GM12874 (cell line): ENCODE measurements around the gene ARID1B.

Experiments
- CTCF ChIP-seq: IDR thresholded peaks from 2 replicates; pipeline ENCODE4 v1.5.1; 2011; ENCODE audit warnings: low read depth, mild to moderate bottlenecking, control low read depth, low read length, moderate library complexity; ENCODE audit not compliant: insufficient read depth

Gene ARID1B

GRCh38 chr6:157058574-157058973, 281.4 kb downstream of the ARID1B start:
- no peak for TF ChIP-seq CTCF

- no peak for TF ChIP-seq CTCF
Observed at GRCh38 chr6:157059781-157060180, 282.6 kb downstream of the ARID1B start.

GRCh38 chr6:157060440-157060952, 283.3 kb downstream of the ARID1B start:
- TF ChIP-seq CTCF: no peak

- no peak for TF ChIP-seq CTCF
Observed at GRCh38 chr6:157061770-157062594, 284.8 kb downstream of the ARID1B start.

GRCh38 chr6:157063176-157063905, 286.2 kb downstream of the ARID1B start:
- TF ChIP-seq CTCF: no peak

GRCh38 chr6:157063923-157064322, 286.7 kb downstream of the ARID1B start:
- TF ChIP-seq CTCF: no peak

GRCh38 chr6:157064502-157064901, 287.3 kb downstream of the ARID1B start:
- no peak for TF ChIP-seq CTCF
